GM12891 (cell line): ENCODE measurements around the gene NDUFAF4.

ENCODE experiments used
- DNase-seq: peaks from one replicate; pipeline ENCODE4 v3.0.0; 2011; ENCODE audit warnings: low spot score; ENCODE audit not compliant: insufficient read length
- FAIRE-seq: peaks from 2 replicates; lab custom pipeline; 2011; peaks lifted over from hg19 to GRCh38; lab: Jason Lieb, UNC
- PAX5 ChIP-seq: IDR thresholded peaks from 2 replicates; pipeline ENCODE4 v1.6.1; 2011; ENCODE audit warnings: low read length, moderate library complexity, mild to moderate bottlenecking; ENCODE audit not compliant: insufficient read depth, severe bottlenecking
- POLR2A ChIP-seq: IDR thresholded peaks from 2 replicates; pipeline ENCODE4 v1.6.1; 2011; ENCODE audit warnings: low read depth, low read length, control low read depth
- POLR2AphosphoS5 ChIP-seq: IDR thresholded peaks from 2 replicates; pipeline ENCODE4 v1.6.1; 2011; ENCODE audit warnings: low read depth, low read length, control low read depth
- POU2F2 ChIP-seq: IDR thresholded peaks from 2 replicates; pipeline ENCODE4 v1.6.1; 2011; ENCODE audit warnings: low read depth, mild to moderate bottlenecking, control low read depth, low read length, moderate library complexity
- SPI1 ChIP-seq: IDR thresholded peaks from 2 replicates; pipeline ENCODE4 v1.6.1; 2011; ENCODE audit warnings: low read depth, low read length, control low read depth
- TAF1 ChIP-seq: IDR thresholded peaks from 2 replicates; pipeline ENCODE4 v1.6.1; 2011; ENCODE audit warnings: low read depth, low read length, control low read depth

The NDUFAF4 gene

DNA sequence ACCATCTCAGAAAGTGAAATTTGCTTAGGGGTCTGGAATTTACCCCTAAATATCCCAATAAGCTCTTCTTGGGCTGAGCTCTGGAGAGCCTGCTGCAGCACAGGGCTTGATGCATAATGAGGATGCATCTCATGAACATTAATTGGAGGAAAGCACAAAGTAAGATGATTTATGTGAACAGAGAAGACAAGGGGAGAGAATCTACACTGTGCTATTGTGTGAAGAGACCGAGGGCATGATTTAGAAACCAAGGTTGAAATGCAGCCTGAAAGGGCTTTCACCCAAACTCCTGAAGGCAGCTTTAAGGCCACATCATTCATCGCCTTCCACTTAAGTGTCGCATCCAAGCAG is 32.7 kb downstream of the NDUFAF4 start:
- TF ChIP-seq POU2F2 (no peak), PAX5 (no peak), TAF1 (no peak), POLR2AphosphoS5 (no peak), SPI1 (no peak), POLR2A (no peak)
- no peak for DNase-seq
- FAIRE-seq: no peak

DNA sequence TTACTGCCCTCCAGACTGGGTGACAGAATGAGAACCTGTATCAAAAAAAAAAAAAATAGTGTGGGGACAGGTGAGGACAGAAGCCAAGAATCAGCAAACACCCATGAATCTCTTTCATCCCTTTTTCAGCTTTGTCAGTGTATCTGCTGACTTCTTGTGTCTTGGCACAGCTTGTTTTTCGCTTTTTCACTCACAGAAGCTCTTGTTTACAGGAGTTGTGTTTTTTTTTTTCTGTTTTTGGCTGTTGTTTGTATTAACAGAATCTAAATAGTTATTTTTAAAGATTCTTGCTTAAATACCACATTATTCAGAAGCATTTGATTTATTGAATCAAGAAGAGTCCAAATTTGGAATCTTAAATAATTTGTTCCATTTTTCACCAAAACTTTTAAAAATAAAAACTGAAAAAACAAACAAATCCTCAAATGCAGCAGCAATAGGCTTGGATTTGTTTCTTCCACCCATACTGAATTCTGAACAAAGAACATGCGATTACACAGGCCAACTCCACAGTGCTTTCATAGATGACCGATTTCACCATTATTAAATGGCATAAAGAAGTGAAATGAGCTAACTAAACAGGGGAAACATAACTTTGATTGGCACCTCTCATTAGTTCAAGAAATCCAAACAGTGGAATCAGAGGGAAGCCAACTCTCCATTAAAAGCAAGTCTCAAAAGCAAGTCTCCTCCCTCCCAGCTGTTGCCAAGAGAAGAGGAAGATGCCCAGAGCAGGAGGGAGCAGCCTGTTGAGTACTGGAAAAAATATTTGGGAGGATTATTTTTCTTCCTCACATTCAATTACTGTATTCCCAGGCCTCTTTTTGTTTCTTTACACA is 33.3 kb downstream of the NDUFAF4 start:
- DNase-seq: no peak

DNA sequence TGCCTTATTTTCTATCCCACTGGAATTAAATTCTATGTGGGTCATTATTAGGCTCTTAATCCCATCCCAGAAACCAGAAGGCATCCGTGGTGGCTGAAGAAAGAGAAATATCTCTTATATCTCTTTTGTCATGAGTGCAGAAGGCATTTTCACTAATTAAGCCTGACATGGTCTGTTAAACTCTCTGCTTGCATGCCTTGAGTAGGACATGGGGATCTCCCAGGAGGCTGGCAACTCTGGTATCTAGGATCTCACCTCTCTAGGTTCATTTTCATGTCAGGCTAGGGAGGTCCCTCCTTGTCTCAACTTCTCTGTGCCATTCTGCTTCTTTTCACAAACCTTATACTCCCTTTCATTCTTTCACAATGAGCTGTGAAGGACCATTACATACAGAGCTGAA is 35.1 kb downstream of the NDUFAF4 start:
- no peak for FAIRE-seq
- DNase-seq: no peak
- no peak for TF ChIP-seq TAF1
- no peak for TF ChIP-seq POU2F2
- TF ChIP-seq POLR2A: no peak
- no peak for TF ChIP-seq PAX5
- TF ChIP-seq SPI1: no peak
- TF ChIP-seq POLR2AphosphoS5: no peak

More for the DNA sequence above, 33.3 kb downstream of the NDUFAF4 start:
- TF ChIP-seq POU2F2: no peak
- TF ChIP-seq PAX5: no peak
- TF ChIP-seq SPI1: no peak
- TF ChIP-seq POLR2A: no peak
- no peak for TF ChIP-seq POLR2AphosphoS5
- no peak for TF ChIP-seq TAF1
- FAIRE-seq: no peak

DNA sequence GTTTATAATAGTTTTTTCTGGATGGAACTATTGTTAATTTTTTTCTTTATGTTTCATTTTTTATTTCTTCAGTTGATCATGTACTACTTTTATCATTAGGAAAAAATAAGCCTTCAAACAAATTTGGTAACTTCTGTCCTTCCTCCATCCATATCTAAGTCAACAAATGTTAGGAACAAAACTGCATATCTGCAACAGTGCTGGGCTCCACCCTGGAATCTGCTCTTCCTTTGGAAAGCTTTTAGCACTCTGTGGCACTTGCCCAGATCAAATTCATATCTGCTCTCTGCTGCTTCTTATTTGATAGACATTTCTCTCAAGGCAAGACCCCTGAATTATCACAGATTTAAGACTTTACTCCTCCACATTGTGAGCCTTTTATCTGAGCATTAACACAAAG is 36.1 kb downstream of the NDUFAF4 start:
- DNase-seq (no peak), FAIRE-seq (no peak)
- TF ChIP-seq PAX5 (no peak), POLR2A (no peak), POU2F2 (no peak), TAF1 (no peak), POLR2AphosphoS5 (no peak), SPI1 (no peak)

DNA sequence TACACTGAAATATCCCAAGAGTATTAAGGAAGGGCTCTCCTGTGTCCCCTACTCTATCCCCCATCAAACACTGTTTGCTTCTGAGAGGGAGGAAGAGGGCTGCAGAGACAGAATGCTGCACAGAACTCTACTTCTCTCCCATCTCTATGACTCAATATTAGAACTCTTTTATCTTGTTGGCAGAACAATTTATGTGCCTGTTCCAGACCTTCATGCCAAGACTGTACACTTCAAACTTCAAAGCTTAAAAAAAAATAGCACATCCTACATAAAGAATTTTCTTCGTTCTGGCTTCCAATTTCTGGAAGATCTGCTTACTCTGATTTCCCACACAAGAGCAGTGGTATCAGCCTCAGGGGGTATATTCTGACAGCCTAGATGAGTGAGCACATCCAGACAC is 40.8 kb downstream of the NDUFAF4 start:
- DNase-seq (no peak), FAIRE-seq (no peak)
- TF ChIP-seq PAX5: no peak
- no peak for TF ChIP-seq POU2F2
- TF ChIP-seq POLR2AphosphoS5: no peak
- TF ChIP-seq TAF1: no peak
- TF ChIP-seq SPI1: no peak
- no peak for TF ChIP-seq POLR2A

DNA sequence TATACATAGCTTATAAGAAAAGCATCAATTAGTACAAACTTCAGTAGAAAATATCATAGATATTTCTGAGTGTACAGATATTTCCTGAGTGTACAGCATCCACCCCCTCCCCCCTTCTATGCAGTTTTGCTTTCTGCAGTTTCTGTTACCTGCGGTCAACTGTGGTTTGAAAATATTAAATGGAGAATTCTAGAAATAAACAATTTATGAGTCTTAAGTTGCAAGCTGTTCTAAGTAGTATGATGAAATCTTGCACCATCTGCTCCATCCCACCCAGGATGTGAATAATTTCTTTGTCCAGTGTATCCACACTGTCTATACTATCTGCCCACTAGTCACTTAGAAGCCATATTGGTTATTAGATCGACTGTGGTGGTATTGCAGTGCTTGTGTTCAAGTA is 44.6 kb downstream of the NDUFAF4 start:
- no peak for FAIRE-seq
- TF ChIP-seq POU2F2: no peak
- no peak for TF ChIP-seq SPI1
- TF ChIP-seq POLR2AphosphoS5: no peak
- TF ChIP-seq POLR2A: no peak
- TF ChIP-seq PAX5: no peak
- no peak for TF ChIP-seq TAF1
- DNase-seq: no peak

DNA sequence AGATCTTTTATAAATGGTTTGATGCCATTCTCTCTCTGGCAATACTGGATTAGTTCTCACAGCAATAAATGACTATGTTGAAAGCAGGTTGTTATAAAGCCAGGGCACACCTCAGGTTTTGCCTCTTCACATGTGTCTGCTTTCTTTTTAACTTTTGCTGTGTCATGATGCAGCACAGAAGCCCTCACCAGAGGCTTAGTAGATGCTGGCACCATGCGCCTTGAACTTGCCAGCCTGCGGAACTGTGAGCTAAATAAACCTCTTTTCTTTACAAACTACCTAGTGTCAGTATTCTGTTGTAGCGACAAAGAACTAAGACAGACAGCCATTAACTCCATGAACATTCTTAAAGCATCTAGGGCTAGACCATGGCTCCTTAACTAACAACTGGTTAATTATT is 45.1 kb downstream of the NDUFAF4 start:
- DNase-seq (no peak), FAIRE-seq (no peak)
- no peak for TF ChIP-seq PAX5
- TF ChIP-seq TAF1: no peak
- no peak for TF ChIP-seq POU2F2
- no peak for TF ChIP-seq POLR2A
- no peak for TF ChIP-seq SPI1
- no peak for TF ChIP-seq POLR2AphosphoS5

DNA sequence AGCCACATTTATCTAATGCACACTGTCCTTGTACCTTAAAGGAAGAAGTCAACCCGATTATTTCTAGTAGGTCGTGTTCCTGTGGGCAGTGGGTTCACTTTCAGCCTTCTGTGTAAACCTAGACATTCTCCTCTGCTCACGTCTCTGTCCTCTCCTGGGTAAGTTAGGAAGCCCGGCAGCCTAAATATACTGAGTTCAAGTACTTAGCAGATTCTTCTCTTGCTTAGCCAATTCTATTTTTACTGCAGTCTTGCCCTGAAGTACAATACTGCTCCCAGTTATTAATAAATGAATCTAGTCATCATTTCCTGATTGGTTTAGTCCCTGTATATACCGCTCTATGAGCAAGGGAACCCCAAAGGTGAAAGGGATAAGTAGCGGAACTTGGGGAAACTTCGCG is 45.8 kb downstream of the NDUFAF4 start:
- no peak for TF ChIP-seq POU2F2
- no peak for TF ChIP-seq TAF1
- no peak for TF ChIP-seq PAX5
- no peak for TF ChIP-seq SPI1
- no peak for TF ChIP-seq POLR2AphosphoS5
- TF ChIP-seq POLR2A: no peak
- FAIRE-seq: no peak
- no peak for DNase-seq

DNA sequence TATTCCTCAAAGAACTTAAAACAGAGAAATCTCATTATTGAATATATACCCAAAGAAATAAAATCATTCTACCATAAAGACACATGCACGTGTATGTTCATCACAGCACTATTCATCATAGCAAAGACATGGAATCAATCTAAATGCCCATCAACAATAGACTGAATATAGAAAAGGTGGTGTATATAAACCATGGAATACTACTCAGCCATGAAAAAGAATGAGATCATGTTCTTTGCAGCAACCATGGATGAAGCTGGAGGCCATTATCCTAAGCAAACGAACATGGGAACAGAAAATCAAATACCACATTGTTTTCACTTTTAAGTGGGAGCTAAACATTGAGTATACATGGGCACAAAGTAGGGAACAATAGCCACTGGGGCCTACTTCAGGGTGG is 48.1 kb downstream of the NDUFAF4 start:
- DNase-seq (no peak), FAIRE-seq (no peak)
- TF ChIP-seq POLR2A (no peak), TAF1 (no peak), POLR2AphosphoS5 (no peak), SPI1 (no peak), POU2F2 (no peak), PAX5 (no peak)

DNA sequence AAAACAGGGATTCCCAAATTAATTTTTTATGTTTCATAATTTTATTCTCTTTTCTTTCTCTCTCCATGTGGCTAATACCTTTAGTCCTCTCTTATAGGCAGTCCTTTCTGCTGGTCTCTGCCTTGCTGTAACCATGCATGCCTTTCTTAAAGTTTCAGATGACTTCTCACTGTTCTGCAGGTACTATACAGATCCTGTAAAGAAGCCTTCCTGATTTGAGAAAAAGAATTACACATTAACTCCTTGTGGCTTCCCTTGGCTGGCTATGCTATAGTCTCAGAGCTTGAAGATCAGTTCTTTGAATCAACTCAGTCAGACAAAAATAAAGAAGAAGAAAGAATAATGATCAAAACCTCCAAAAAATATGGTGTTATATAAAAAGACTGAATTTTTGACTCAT is 53.2 kb downstream of the NDUFAF4 start:
- DNase-seq: no peak
- TF ChIP-seq POU2F2 (no peak), POLR2AphosphoS5 (no peak), TAF1 (no peak), PAX5 (no peak), SPI1 (no peak), POLR2A (no peak)
- no peak for FAIRE-seq
